MM.1S (cell line): ENCODE data around the gene ATXN8OS.
A peak's percentile ranks its signal among the peaks of the same experiment; 100 is the strongest.
"Not testable (repeated sequence)": the region's sequence is repeated elsewhere in the genome, so short reads cannot be mapped to it uniquely, and the experiment has no call there.

Experiments used
- DNase-seq: peaks from one replicate; pipeline ENCODE4 v3.0.0-alpha.2; 2015
- H2AFZ ChIP-seq: fragments of 300-600 bp; sonication (generic); 2 replicates; pipeline ENCODE4 v1.6.0; 2016; ENCODE audit warnings: antibody characterized with exemption, low read length
- H3F3A ChIP-seq: fragments of 300-600 bp; sonication (generic); 2 replicates; pipeline ENCODE4 v1.6.1; 2016; ENCODE audit warnings: mild to moderate bottlenecking, antibody characterized with exemption, low read length, moderate library complexity, mixed read lengths; ENCODE audit not compliant: insufficient read depth
- H3K27ac ChIP-seq: fragments of 300-600 bp; sonication (generic); 2 replicates; pipeline ENCODE4 v1.5.1; 2016; ENCODE audit warnings: mild to moderate bottlenecking, low read length
- H3K27me3 ChIP-seq: fragments of 300-600 bp; sonication (generic); replicated peaks from 2 replicates; pipeline ENCODE4 v1.6.0; 2016; ENCODE audit warnings: low read length; ENCODE audit not compliant: insufficient read depth
- H3K36me3 ChIP-seq: fragments of 300-600 bp; sonication (generic); replicated peaks from 2 replicates; pipeline ENCODE4 v1.6.1; 2016; ENCODE audit warnings: mild to moderate bottlenecking, low read length, mixed read lengths; ENCODE audit not compliant: insufficient read depth
- H3K4me1 ChIP-seq: fragments of 300-600 bp; sonication (generic); 2 replicates; pipeline ENCODE4 v1.6.1; 2016; ENCODE audit warnings: low read length, mixed read lengths
- H3K4me2 ChIP-seq: fragments of 300-600 bp; sonication (generic); 2 replicates; pipeline ENCODE4 v1.6.0; 2016; ENCODE audit warnings: low read depth, low read length
- H3K4me3 ChIP-seq: fragments of 300-600 bp; sonication (generic); 2 replicates; pipeline ENCODE4 v1.5.1; 2016; ENCODE audit warnings: low read length, mixed read lengths
- H3K79me2 ChIP-seq: fragments of 300-600 bp; sonication (generic); 2 replicates; pipeline ENCODE4 v1.6.1; 2016; ENCODE audit warnings: mixed run types, low read length, mixed read lengths
- H3K9ac ChIP-seq: fragments of 300-600 bp; sonication (generic); 2 replicates; pipeline ENCODE4 v1.6.1; 2016; ENCODE audit warnings: low read length, mixed read lengths
- H3K9me2 ChIP-seq: fragments of 300-600 bp; sonication (generic); replicated peaks from 2 replicates; pipeline ENCODE4 v1.6.1; 2016; ENCODE audit warnings: mild to moderate bottlenecking, low read length, mixed read lengths; ENCODE audit not compliant: insufficient read depth
- H3K9me3 ChIP-seq: fragments of 300-600 bp; sonication (generic); replicated peaks from 2 replicates; pipeline ENCODE4 v1.6.1; 2016; ENCODE audit warnings: mild to moderate bottlenecking, low read length, mixed read lengths; ENCODE audit not compliant: insufficient read depth
- H4K20me1 ChIP-seq: fragments of 300-600 bp; sonication (generic); 2 replicates; pipeline ENCODE4 v1.6.1; 2016; ENCODE audit warnings: mild to moderate bottlenecking, low read length, moderate library complexity, mixed read lengths; ENCODE audit not compliant: insufficient read depth
- EZH2 ChIP-seq: fragments of 300-600 bp; sonication (generic); optimal IDR thresholded peaks from 2 replicates; pipeline ENCODE3; 2017; ENCODE audit warnings: low read depth, mild to moderate bottlenecking, antibody characterized with exemption, low read length, mixed read lengths
- EZH2phosphoT487 ChIP-seq: fragments of 300-600 bp; sonication (generic); IDR thresholded peaks from 2 replicates; pipeline ENCODE4 v1.6.1; 2018; ENCODE audit warnings: antibody characterized with exemption, low read length
- TF ChIP-seq, protein P1 (sequence below): fragments of 300-600 bp; sonication (generic); IDR thresholded peaks from 2 replicates; pipeline ENCODE4 v1.5.1; 2016; ENCODE audit warnings: antibody characterized with exemption, low read length, mixed read lengths

The ATXN8OS gene

GRCh38 chr13:70125693-70126092 lies 18.1 kb downstream of the ATXN8OS start:
- Histone ChIP-seq H4K20me1 (no peaks in the 10 kb centered on the region), H3K4me2 (no peak overlapping the region), H3F3A (no peaks in the 10 kb centered on the region), H3K9ac (no peak overlapping the region), H3K79me2 (no peaks in the 10 kb centered on the region), H3K9me3 (no peaks in the 10 kb centered on the region), H3K36me3 (no peaks in the 10 kb centered on the region), H3K27me3 (no peaks in the 10 kb centered on the region), H3K9me2 (no peaks in the 10 kb centered on the region), H3K4me3 (no peak overlapping the region), H3K4me1 (no peaks in the 10 kb centered on the region), H3K27ac (no peak overlapping the region), H2AFZ (no peak overlapping the region)
- TF ChIP-seq EZH2 (no peak), EZH2phosphoT487 (no peak)
- TF ChIP-seq, protein P1, sequence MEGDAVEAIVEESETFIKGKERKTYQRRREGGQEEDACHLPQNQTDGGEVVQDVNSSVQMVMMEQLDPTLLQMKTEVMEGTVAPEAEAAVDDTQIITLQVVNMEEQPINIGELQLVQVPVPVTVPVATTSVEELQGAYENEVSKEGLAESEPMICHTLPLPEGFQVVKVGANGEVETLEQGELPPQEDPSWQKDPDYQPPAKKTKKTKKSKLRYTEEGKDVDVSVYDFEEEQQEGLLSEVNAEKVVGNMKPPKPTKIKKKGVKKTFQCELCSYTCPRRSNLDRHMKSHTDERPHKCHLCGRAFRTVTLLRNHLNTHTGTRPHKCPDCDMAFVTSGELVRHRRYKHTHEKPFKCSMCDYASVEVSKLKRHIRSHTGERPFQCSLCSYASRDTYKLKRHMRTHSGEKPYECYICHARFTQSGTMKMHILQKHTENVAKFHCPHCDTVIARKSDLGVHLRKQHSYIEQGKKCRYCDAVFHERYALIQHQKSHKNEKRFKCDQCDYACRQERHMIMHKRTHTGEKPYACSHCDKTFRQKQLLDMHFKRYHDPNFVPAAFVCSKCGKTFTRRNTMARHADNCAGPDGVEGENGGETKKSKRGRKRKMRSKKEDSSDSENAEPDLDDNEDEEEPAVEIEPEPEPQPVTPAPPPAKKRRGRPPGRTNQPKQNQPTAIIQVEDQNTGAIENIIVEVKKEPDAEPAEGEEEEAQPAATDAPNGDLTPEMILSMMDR, result no peak
- no peak for DNase-seq

DNA sequence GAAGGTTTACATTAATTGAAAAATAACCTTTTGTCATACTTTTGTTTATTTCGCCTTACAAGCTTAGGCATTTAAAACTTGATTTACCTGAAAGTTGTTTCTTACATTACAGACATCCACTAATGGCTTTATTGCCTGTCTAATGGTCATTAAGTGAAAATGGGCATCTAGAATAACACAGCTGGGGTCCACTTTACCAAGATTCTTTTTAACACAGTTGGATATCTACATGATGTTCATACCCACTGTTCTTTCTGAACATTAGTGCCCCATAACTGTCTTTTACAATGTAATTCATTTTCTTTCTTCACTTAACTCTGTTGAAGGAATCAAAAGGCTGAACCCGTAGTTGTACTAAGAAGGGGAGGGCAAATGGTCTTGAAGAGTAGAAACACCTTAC lies 20.5 kb downstream of the ATXN8OS start:
- Histone ChIP-seq H2AFZ (no peak overlapping the region), H3K4me2 (no peak overlapping the region), H3K9me2 (no peaks in the 10 kb centered on the region), H3K79me2 (no peaks in the 10 kb centered on the region), H3K4me3 (no peak overlapping the region), H3K27ac (no peak overlapping the region), H3K9ac (no peak overlapping the region), H3K9me3 (no peaks in the 10 kb centered on the region), H4K20me1 (no peaks in the 10 kb centered on the region), H3K4me1 (no peaks in the 10 kb centered on the region), H3F3A (no peaks in the 10 kb centered on the region), H3K27me3 (no peaks in the 10 kb centered on the region), H3K36me3 (no peaks in the 10 kb centered on the region)
- DNase-seq, result no peak
- TF ChIP-seq EZH2phosphoT487, result no peak
- no peak for TF ChIP-seq EZH2
- TF ChIP-seq, protein P1, result no peak

DNA sequence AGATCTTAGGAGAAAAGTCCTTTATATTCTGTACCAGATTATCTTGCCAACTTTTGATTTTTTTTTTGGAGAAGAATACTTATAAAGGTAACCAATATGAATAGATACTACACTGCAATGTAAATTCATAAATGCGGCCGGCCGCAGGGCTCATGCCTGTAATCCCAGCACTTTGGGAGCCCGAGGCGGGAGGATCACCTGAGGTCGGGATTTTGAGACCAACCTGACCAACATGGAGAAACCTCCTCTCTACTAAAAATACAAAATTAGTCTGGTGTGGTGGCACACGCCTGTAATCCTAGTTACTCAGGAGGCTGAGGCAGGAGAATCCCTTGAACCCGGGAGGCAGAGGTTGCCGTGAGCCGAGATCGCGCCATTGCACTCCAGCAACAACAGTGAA lies 35.0 kb downstream of the ATXN8OS start:
- DNase-seq, H3K4me1 ChIP-seq, H3K27ac ChIP-seq, H3K4me2 ChIP-seq, H3F3A ChIP-seq, H3K4me3 ChIP-seq, H3K27me3 ChIP-seq, H2AFZ ChIP-seq, H4K20me1 ChIP-seq, H3K9me3 ChIP-seq, H3K9ac ChIP-seq, H3K9me2 ChIP-seq, H3K36me3 ChIP-seq, H3K79me2 ChIP-seq: not testable (repeated sequence)

GRCh38 chr13:70162141-70162540 lies 54.5 kb downstream of the ATXN8OS start:
- H3K4me2 ChIP-seq, result peak overlapping the region; percentile 56
- TF ChIP-seq EZH2 (no peak), EZH2phosphoT487 (no peak)
- TF ChIP-seq, protein P1, result no peak
- H3K9me3 ChIP-seq, result no peaks in the 10 kb centered on the region
- H3K4me1 ChIP-seq, result no peaks in the 10 kb centered on the region
- peak; percentile 81 for DNase-seq
- peak overlapping the region; percentile 69; the same call in 1 of the 2 replicates for H2AFZ ChIP-seq
- peak overlapping the region; percentile 44; the same call in 1 of the 2 replicates for H3K4me3 ChIP-seq
- no peaks in the 10 kb centered on the region for H3K36me3 ChIP-seq
- H3K79me2 ChIP-seq, result no peaks in the 10 kb centered on the region
- H3F3A ChIP-seq, result no peaks in the 10 kb centered on the region
- H3K9ac ChIP-seq, result peak overlapping the region; percentile 66
- no peaks in the 10 kb centered on the region for H3K9me2 ChIP-seq
- H3K27me3 ChIP-seq, result no peaks in the 10 kb centered on the region
- no peaks in the 10 kb centered on the region for H4K20me1 ChIP-seq
- peak overlapping the region; percentile 87 for H3K27ac ChIP-seq
